GM18907 (cell line): Measurements from ENCODE around the gene SERPINA4.

Source experiments
- ATAC-seq: cut with Tn5 transposase; IDR thresholded peaks from one replicate; pipeline ENCODE4 v1.9.1; 2021; ENCODE audit warnings: mild to moderate bottlenecking, moderate library complexity; ENCODE audit not compliant: unreplicated experiment

The SERPINA4 gene

GRCh38 chr14:94560751-94561655 is at the start of gene SERPINA4:
Gene SERPINA4 (plus strand): TSS chr14:94561442. CDS start chr14:94563483, 2,041 bp downstream.
- ATAC-seq, result no peak

DNA sequence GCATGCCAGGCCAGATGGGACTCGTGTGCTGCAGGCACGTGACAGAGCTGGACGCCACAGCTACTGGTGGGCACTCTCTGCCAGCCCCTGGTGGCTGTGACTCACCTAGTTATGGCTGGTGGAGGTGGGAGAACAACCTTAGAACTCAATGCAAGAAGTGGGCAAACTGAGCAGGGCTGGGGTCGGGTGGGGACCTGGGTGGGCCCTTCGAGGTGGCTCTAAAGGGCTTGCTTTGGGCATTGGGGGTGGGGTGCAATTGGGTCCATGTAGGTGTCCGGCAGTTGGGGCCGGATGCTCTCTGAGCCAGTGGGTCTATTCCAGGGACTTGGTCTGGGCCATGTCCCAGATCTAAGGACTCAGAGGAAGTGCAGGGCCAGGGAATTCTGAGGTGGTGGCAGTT is 46.9 kb upstream of the SERPINA4 start:
- ATAC-seq, result no peak

- no peak for ATAC-seq
These were observed 45.8 kb upstream of the SERPINA4 start for GRCh38 chr14:94515426-94515825.

DNA sequence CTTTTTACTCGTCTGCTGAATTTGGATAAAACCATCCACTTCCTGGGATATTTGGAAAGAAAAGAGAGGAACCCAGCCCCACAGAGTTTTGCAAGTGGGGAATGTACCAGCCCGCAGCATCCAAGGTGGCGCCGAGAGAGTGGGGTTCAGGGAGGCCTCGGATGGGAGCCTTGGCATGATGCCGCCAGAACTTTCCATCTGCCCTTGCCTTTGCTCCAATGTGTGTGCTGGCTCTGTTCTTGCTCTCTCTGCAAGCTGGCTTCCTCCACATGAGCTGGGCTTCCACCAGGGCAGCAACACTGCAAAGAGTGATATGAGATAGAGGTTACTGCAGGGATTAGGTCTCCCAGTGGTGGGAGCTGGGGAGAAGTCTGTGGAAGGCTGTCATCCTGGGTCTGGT is 45.4 kb upstream of the SERPINA4 start:
- no peak for ATAC-seq

DNA sequence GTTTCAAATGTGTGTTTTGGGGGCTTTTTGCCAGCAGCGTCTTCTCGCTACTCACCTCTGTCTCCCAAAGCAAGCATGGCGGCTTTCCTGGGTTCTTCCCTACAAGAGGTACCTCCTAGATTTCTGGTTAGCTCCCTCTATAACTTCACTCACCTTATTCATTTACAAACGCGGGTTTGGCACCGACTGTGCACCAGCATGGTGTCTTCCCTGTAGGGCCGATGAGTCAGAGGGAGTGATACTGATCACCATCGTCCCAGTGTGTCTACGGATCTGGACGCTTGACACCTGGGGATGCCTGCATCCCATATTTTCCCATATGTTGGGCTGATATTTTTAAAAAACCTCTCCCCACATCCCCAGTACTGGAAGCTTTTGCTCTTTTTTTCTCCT is 44.0 kb upstream of the SERPINA4 start:
- ATAC-seq, result no peak

DNA sequence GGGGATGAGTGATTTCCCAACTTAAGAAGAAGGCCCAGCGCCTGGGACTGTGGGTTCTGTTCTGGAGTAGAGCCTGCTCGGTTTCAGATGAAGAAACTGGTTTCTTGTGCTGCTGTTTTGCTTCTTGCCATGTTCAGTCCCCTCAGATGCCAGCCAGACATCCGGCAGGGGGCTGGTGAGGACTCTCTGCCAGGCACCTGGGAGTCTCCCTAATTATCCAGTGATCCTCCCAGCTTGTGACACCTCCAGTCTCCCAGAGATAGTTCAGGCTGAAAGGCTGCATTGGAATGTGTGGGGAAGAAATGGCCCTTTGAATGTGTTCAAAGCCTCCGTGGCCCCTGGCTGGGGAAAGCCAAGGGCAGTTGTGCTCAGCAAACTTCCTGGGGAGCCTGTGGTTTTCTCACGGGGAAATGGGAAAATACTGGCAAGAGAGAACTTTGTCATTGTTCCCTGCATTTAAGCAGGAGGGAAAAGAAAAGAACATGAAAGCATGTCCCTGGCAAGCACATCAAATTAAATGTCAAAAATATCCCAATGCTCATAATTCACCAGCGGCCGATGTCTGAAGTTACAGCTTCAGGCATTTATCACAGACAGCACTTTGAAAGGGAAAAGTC is 43.5 kb upstream of the SERPINA4 start:
- ATAC-seq, result no peak

DNA sequence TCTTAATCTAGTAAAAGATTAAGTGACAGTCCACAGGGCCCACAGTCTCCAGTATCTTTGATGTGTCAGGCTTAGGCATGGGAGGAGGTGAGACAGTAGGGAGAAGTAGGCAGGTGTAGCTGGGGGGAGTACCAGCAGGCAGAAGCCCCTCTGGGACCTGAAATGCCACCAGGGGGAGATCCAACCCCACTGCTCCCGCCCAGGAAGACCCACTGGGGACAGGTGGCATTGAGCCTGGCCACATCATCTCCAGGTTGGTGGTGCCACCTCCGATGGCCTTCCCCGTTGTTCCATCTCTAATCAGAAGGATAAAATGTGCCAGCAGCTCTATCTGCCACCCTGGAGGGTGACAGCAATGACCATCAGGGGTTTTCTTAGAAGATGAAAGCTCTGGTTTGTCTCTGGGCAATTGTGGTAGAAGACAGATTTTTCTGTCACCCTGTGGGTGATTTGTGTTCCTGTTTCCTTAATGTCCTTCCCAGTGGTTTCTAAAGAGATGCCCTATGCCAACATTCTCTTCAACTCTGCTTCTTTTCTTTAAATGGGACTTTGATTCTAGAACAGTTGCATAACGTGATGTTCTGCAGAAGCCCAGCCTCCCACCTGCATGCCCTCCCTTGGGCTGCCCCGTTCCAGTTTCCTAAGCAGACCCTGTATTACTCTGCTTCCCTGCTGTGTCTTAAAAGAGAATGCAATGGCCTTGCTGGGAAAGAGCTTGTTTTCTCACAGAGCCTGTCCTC is 39.7 kb upstream of the SERPINA4 start:
- ATAC-seq, result no peak

GRCh38 chr14:94522115-94522724 is 39.0 kb upstream of the SERPINA4 start:
- no peak for ATAC-seq

- no peak for ATAC-seq
These were observed 38.0 kb upstream of the SERPINA4 start for GRCh38 chr14:94523265-94523664.

GRCh38 chr14:94524093-94524492 is 37.1 kb upstream of the SERPINA4 start:
- ATAC-seq, result no peak

DNA sequence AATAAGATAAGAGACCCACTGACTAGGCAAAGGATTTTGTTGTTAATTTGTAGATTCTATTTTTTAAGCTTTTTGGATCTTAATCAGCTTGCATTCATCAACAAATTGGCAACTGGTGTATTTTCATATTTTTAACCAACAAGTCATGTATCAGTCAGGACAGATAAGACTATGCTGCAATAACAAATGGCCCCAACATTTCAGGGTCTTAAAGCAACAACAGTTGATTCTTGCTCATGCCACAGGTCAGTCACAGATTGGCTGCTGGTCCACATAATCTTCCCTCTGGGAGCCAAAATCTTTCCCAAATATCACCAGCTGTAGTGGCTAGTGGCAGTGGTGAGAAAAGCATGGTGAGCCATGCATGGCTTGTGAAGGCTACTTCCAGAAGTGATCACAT is 30.1 kb upstream of the SERPINA4 start:
- ATAC-seq, result no peak

DNA sequence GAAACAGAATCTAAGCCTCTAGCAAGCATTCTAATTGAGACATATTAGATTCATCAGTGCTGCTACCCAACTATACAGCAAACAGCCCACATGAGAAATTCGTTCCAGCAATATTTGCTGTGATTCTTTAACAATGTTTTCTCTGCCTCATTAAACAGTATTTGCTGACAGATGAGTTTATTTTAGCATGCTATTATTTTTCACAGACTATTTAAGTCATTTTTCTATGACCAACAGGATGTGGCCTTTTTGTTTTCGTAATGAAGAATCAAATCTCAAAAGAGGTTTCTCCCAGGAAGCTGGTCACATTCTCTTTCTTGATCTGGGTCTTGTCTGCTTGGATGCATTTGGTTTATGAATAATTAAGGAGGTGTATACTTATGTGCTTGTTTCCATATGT is 28.8 kb upstream of the SERPINA4 start:
- no peak for ATAC-seq

DNA sequence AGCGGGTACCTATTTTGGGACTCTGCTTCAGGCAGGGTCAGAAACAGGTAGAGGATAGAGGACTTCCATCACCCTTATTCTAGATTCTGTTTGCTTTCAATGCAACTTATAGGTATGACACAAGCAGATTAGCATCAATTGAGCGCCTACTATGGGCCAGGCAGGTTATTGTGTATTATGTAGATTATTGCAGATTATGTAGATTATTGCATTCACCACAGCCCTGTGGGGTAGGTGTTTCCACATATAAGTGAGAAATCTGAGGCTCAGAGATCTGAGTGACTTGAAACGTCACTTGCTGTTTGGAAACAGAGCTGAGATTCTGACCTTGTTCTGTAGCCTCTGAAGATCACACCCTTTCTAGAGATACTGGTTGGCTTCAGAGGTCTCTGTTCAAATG is 25.7 kb upstream of the SERPINA4 start:
- no peak for ATAC-seq

- no peak for ATAC-seq
These were observed 24.4 kb upstream of the SERPINA4 start for GRCh38 chr14:94536836-94537235.

- no peak for ATAC-seq
These were observed 23.0 kb upstream of the SERPINA4 start for GRCh38 chr14:94538070-94538740.

DNA sequence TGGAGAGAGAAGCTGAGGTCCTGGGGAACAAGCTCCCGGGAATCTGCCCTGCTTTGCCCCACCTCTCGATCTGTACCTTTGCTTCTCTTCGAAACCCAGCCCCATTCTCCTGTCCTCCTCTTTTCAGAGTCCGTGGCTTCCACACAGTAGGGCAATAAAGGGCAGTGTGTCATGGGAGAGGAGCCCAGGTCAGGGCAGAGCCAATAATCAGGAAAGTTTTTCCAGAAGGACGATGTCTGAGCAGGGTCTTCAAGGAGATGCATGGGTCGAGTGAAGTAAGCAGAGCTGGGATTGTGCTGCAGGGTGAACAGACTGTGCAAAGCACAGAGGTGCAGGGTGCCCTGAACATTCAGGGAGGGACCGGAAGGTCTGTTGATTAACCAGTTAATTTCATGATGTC is 22.1 kb upstream of the SERPINA4 start:
- ATAC-seq, result no peak

- no peak for ATAC-seq
These were observed 21.0 kb upstream of the SERPINA4 start for GRCh38 chr14:94540031-94540794.

DNA sequence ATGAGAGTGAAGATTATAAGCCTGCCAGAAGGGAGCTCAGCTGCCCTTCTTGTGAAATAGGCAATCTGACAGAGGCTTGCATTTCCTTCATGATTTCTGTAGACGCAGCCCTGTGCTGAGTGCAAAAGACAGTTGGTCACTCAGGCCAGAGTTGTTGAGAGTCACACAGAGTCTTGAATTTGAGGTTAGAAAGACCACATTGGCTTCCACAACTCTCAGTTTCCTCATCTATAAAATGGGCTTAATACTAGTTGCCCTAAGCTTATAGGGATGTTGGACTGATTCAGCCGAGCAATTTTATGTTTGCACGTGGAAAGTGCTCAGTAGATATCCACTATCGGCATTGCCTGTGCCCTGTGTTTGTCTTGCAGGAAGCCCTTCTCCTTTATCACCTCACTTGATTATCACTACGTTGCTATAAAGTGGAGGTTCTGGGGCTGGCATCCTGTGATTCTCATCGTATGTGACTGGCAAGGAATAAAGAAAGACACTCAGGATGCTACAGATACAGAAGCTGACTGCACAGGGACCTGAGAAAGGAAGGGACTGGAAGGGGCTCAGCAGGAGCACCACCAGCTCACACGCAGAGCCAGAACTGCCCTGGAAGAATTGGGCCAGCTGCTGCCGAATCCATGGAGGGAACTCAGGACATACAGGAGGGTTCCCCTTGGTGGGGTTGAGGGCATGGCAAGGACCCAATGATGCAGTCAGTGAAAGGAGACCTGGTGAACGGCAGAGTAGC is 19.8 kb upstream of the SERPINA4 start:
- no peak for ATAC-seq

GRCh38 chr14:94542111-94542810 is 19.0 kb upstream of the SERPINA4 start:
- no peak for ATAC-seq
